ENCODE data around the gene SLK.

SLK gene

DNA sequence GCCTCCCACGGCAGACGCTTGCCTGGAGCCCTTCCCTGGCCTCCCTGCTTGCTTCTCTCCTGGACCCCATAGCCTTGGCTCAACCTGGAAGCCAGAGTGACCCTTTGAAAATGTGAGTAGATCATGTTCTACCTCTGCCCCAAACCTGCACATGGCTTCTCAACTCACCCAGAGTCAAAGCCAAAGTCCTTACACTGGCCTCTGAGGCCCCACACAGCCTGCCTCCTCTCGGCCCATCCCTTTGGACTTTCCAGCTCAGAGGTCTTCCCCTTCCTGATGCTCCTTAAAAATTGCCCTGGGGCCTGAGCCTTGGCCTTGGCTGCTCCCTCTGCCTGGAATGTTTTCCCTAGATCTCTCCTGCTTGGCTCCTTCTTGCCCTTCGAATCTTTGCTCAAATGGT lies 86.3 kb downstream of the SLK start:
- no peak overlapping the region for H3K4me3 ChIP-seq (replicated peaks in 1 of 2; ENCODE audit: low read depth in 2 of 2, low read length in 2 of 2)
- no peak for DNase-seq (ENCODE audit: low read depth in 2 of 2)
- TF ChIP-seq, protein P1, sequence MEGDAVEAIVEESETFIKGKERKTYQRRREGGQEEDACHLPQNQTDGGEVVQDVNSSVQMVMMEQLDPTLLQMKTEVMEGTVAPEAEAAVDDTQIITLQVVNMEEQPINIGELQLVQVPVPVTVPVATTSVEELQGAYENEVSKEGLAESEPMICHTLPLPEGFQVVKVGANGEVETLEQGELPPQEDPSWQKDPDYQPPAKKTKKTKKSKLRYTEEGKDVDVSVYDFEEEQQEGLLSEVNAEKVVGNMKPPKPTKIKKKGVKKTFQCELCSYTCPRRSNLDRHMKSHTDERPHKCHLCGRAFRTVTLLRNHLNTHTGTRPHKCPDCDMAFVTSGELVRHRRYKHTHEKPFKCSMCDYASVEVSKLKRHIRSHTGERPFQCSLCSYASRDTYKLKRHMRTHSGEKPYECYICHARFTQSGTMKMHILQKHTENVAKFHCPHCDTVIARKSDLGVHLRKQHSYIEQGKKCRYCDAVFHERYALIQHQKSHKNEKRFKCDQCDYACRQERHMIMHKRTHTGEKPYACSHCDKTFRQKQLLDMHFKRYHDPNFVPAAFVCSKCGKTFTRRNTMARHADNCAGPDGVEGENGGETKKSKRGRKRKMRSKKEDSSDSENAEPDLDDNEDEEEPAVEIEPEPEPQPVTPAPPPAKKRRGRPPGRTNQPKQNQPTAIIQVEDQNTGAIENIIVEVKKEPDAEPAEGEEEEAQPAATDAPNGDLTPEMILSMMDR (IDR thresholded peaks at IDR 0.05; ENCODE audit: low read depth, low read length) = no peak

GRCh38 chr10:104054430-104054829 lies 87.5 kb downstream of the SLK start:
- TF ChIP-seq, protein P1 (IDR thresholded peaks at IDR 0.05; ENCODE audit: low read depth, low read length) = no peak
- DNase-seq (ENCODE audit: low read depth in 2 of 2) = peak; percentile 43 to 72
- H3K4me3 ChIP-seq (replicated peaks in 1 of 2; ENCODE audit: low read depth in 2 of 2, low read length in 2 of 2) = no peak overlapping the region

- DNase-seq (ENCODE audit: low read depth in 2 of 2) = no peak
- TF ChIP-seq, protein P1 (IDR thresholded peaks at IDR 0.05; ENCODE audit: low read depth, low read length) = no peak
- no peak overlapping the region for H3K4me3 ChIP-seq (replicated peaks in 1 of 2; ENCODE audit: low read depth in 2 of 2, low read length in 2 of 2)
Observed at GRCh38 chr10:104056619-104057273, 89.8 kb downstream of the SLK start.

GRCh38 chr10:104057717-104058116 lies 90.8 kb downstream of the SLK start:
- no peak for DNase-seq (ENCODE audit: low read depth in 2 of 2)
- TF ChIP-seq, protein P1 (IDR thresholded peaks at IDR 0.05; ENCODE audit: low read depth, low read length) = no peak
- H3K4me3 ChIP-seq (replicated peaks in 1 of 2; ENCODE audit: low read depth in 2 of 2, low read length in 2 of 2) = no peak overlapping the region

- no peak for DNase-seq (ENCODE audit: low read depth in 2 of 2)
- no peak overlapping the region for H3K4me3 ChIP-seq (replicated peaks in 1 of 2; ENCODE audit: low read depth in 2 of 2, low read length in 2 of 2)
- TF ChIP-seq, protein P1 (IDR thresholded peaks at IDR 0.05; ENCODE audit: low read depth, low read length) = no peak
Observed at GRCh38 chr10:104059364-104059763, 92.4 kb downstream of the SLK start.

DNA sequence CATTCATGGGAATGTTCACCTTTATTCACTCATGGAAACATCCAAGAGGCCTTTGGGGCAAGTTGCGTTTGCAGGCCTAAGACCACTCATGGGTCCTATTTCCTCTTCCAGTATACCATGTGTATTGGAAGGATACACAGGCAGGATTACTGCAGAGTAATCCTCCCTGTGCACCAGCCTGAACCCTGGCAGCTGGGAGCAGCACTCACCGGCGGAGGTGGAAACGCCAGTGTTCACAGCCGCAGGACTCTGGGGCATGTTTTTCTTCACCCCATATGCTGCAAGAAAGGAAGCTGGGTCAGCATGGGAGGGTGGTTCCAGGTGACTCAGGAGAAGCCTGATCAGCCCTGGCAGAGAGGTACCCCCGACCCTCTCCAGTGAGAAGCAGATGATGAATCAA lies 94.3 kb downstream of the SLK start:
- DNase-seq (ENCODE audit: low read depth in 2 of 2) = no peak
- TF ChIP-seq, protein P1 (IDR thresholded peaks at IDR 0.05; ENCODE audit: low read depth, low read length) = no peak
- H3K4me3 ChIP-seq (replicated peaks in 1 of 2; ENCODE audit: low read depth in 2 of 2, low read length in 2 of 2) = no peak overlapping the region

- no peak for DNase-seq (ENCODE audit: low read depth in 2 of 2)
- H3K4me3 ChIP-seq (replicated peaks in 1 of 2; ENCODE audit: low read depth in 2 of 2, low read length in 2 of 2) = no peak overlapping the region
- TF ChIP-seq, protein P1 (IDR thresholded peaks at IDR 0.05; ENCODE audit: low read depth, low read length) = no peak
Observed at GRCh38 chr10:104065748-104066147, 98.8 kb downstream of the SLK start.

All from cardiac fibroblast (primary cell).